HepG2 (cell line): ENCODE results near the gene SLC26A9. TPM values are rescaled to one million over a fixed set of nuclear protein-coding genes. Genes with fewer than 3 reads are reported as not detected.

Experiments used
- ATAC-seq: fragments of 200-7000 bp; cut with Tn5 transposase; 3 replicates; pipeline ENCODE4 v1.9.1; 2020; ENCODE audit warnings: mild to moderate bottlenecking, moderate library complexity
- BruUV-seq: library from RNA; stranded (reverse); fragments of 400-500 nt; replicated peaks from 2 replicates; lab custom pipeline; 2021; lab: Mats Ljungman, UMichigan
- CTCF ChIA-PET: fragments of 300-600 bp; formaldehyde crosslinking; extraction: SDS; loops from one replicate; lab custom pipeline; 2021; ENCODE audit warnings: low total read pairs, inconsistent platforms, low intra/inter-chr PET ratio; lab: Yijun Ruan, JAX
- POLR2A ChIA-PET: fragments of 350-600 bp; sonication (Branson Sonifier 250); formaldehyde crosslinking; loops from one replicate; lab custom pipeline; 2020; ENCODE audit warnings: antibody characterized with exemption, inconsistent platforms; lab: Yijun Ruan, JAX
- DNase-seq: peaks from one replicate; pipeline ENCODE4 v3.0.0-alpha.2; 2015; ENCODE audit warnings: low spot score
- FAIRE-seq: peaks from 3 replicates; lab custom pipeline; 2011; peaks lifted over from hg19 to GRCh38; lab: Jason Lieb, UNC
- H2AFZ ChIP-seq: one replicate; pipeline ENCODE4 v1.6.1; 2011; ENCODE audit warnings: low read length, inconsistent platforms
- H3K27ac ChIP-seq: fragments of 300-600 bp; 3 replicates; pipeline ENCODE4 v1.8.0; 2011; ENCODE audit warnings: mixed run types, mild to moderate bottlenecking, mixed read lengths, low read length, inconsistent platforms; ENCODE audit not compliant: insufficient read depth; ENCODE audit errors: extremely low read length
- H3K27me3 ChIP-seq, 2 experiments: fragments of 200-600 bp in 1 of 2; 2 replicates in 1 of 2; 3 replicates in 1 of 2; pipeline versions ENCODE4 v1.6.0 to v1.8.0; 2011; ENCODE audit warnings: low read length in 2 of 2, mild to moderate bottlenecking in 2 of 2, moderate library complexity in 2 of 2, inconsistent platforms in 1 of 2; ENCODE audit not compliant: insufficient read depth in 2 of 2, control insufficient read depth in 1 of 2
- H3K36me3 ChIP-seq, 2 experiments: fragments of 200-600 bp in 1 of 2; replicated peaks in 1 of 2; 2 replicates in 1 of 2; 3 replicates in 1 of 2; pipeline versions ENCODE4 v1.5.1 to v1.8.0; 2011; ENCODE audit warnings: low read length in 2 of 2, inconsistent platforms in 1 of 2; ENCODE audit not compliant: insufficient read depth in 2 of 2, control insufficient read depth in 1 of 2
- H3K4me1 ChIP-seq: 2 replicates; pipeline ENCODE4 v1.5.1; 2012; ENCODE audit warnings: low read length, inconsistent platforms; ENCODE audit not compliant: insufficient read depth
- H3K4me2 ChIP-seq: 2 replicates; pipeline ENCODE4 v1.6.0; 2011; ENCODE audit warnings: low read depth, low read length, inconsistent platforms
- H3K4me3 ChIP-seq, 3 experiments: fragments of 200-600 bp in 1 of 3; sonication (generic), shearing (Covaris generic) in 1 of 3; replicated peaks in 1 of 3; 2 replicates each; pipeline ENCODE4 v1.5.1; 2011 to 2016; ENCODE audit warnings: low read length in 3 of 3, inconsistent platforms in 2 of 3, low read depth in 2 of 3, mild to moderate bottlenecking in 2 of 3, control low read depth in 1 of 3, mixed read lengths in 1 of 3; ENCODE audit not compliant: insufficient read depth in 1 of 3
- H3K79me2 ChIP-seq: one replicate; pipeline ENCODE4 v1.6.1; 2011; ENCODE audit warnings: low read length, inconsistent platforms; ENCODE audit not compliant: insufficient read depth
- H3K9ac ChIP-seq: 2 replicates; pipeline ENCODE4 v1.6.0; 2011; ENCODE audit warnings: mild to moderate bottlenecking, low read depth, low read length, inconsistent platforms; ENCODE audit not compliant: insufficient read depth
- H3K9me3 ChIP-seq: 2 replicates; pipeline ENCODE4 v1.5.1; 2012; ENCODE audit warnings: mild to moderate bottlenecking, low read length
- H4K20me1 ChIP-seq: 2 replicates; pipeline ENCODE4 v1.6.0; 2011; ENCODE audit warnings: inconsistent platforms, mild to moderate bottlenecking, low read length, moderate library complexity; ENCODE audit not compliant: insufficient read depth
- ATF7 ChIP-seq, 2 experiments: fragments of 450-650 bp in 1 of 2; sonication (generic) in 1 of 2; formaldehyde crosslinking in 1 of 2; IDR thresholded peaks; 2 replicates each; pipeline versions ENCODE4 v1.4.0 to v1.6.1; 2016 to 2020; ENCODE audit warnings: antibody characterized with exemption in 1 of 2, mild to moderate bottlenecking in 1 of 2, missing genetic modification reagents in 1 of 2
- ATM ChIP-seq: fragments of 450-650 bp; IDR thresholded peaks from 2 replicates; pipeline ENCODE4 v1.7.1; 2017; ENCODE audit warnings: mild to moderate bottlenecking, borderline replicate concordance
- ERF ChIP-seq: IDR thresholded peaks from 2 replicates; pipeline ENCODE4 v1.6.1; 2018; ENCODE audit warnings: missing biosample characterization, missing genetic modification reagents
- ETV5 ChIP-seq: IDR thresholded peaks from 2 replicates; pipeline ENCODE4 v1.6.1; 2018; ENCODE audit warnings: missing biosample characterization, missing genetic modification reagents, inconsistent platforms, borderline replicate concordance
- NFE2L2 ChIP-seq: fragments of 150-350 bp; IDR thresholded peaks from 2 replicates; pipeline ENCODE4 v1.6.1; 2014; ENCODE audit warnings: low read length
- NKX3-1 ChIP-seq: sonication (generic); formaldehyde crosslinking; IDR thresholded peaks from 2 replicates; pipeline ENCODE4 v1.5.0; 2020; ENCODE audit warnings: missing genetic modification reagents
- NRL ChIP-seq: sonication (generic); formaldehyde crosslinking; IDR thresholded peaks from 2 replicates; pipeline ENCODE4 v1.5.0; 2020; ENCODE audit warnings: missing genetic modification reagents, mild to moderate bottlenecking, moderate library complexity, borderline replicate concordance
- PCBP2 ChIP-seq: fragments of 200-400 bp; formaldehyde crosslinking; optimal IDR thresholded peaks from 2 replicates; pipeline ENCODE3; 2018; ENCODE audit warnings: low read length, low read depth; ENCODE audit not compliant: poor library complexity, severe bottlenecking
- SIN3A ChIP-seq: IDR thresholded peaks from 2 replicates; pipeline ENCODE4 v1.6.1; 2011; ENCODE audit warnings: low read depth, mild to moderate bottlenecking, control low read depth, low read length, borderline replicate concordance
- ZIK1 ChIP-seq: sonication (generic); formaldehyde crosslinking; IDR thresholded peaks from 2 replicates; pipeline ENCODE4 v1.5.0; 2020; ENCODE audit warnings: mild to moderate bottlenecking, low read depth, missing genetic modification reagents, borderline replicate concordance
- WGBS: methylation state at CpG from one replicate; pipeline ENCODE4 v1.1.6; 2017; ENCODE audit warnings: low lambda C conversion rate; 5-methylcytosine and 5-hydroxymethylcytosine counted together
- in situ Hi-C: cut with HindIII; loops from 2 replicates; pipeline ENCODE4 v1.10.0; 2017; ENCODE audit warnings: low pct_unique_long_range_greater_than_20kb; ENCODE audit not compliant: extremely low pct_ligation_motif_present
- intact Hi-C: fragments of 100-400 bp; cut with micrococcal nuclease; formaldehyde crosslinking; loops from one replicate; pipeline ENCODE4 v1.10.0; 2022; ENCODE audit not compliant: unreplicated experiment
- polyA plus RNA-seq, 8 experiments: library from polyadenylated mRNA; depleted of rRNA in 3 of 8; stranded (reverse) in 7 of 8; unstranded in 1 of 8; fragments of >200 nt; fragmentation: Illumina TruSeq in 4 of 8; extraction: Trizol in 4 of 8; gene quantifications; 2 replicates each; pipeline versions ENCODE4 v1.2.1 to v1.2.3, GENCODE V29; 2011 to 2016; ENCODE audit warnings: low read depth in 4 of 8, missing spikeins in 1 of 8, mixed read lengths in 1 of 8; ENCODE audit not compliant: insufficient read depth in 1 of 8
- total RNA-seq, 5 experiments: library from RNA; depleted of rRNA; stranded (reverse); fragments of >200 nt; fragmentation: Illumina TruSeq; extraction: Trizol; gene quantifications; 2 replicates each; pipeline ENCODE4 v1.2.3, GENCODE V29; 2016; ENCODE audit warnings: low read depth in 1 of 5
- TF ChIP-seq, protein P1 (sequence below): sonication (generic); formaldehyde crosslinking; IDR thresholded peaks from 2 replicates; pipeline ENCODE4 v1.8.1; 2022; ENCODE audit warnings: mild to moderate bottlenecking, missing genetic modification reagents
- TF ChIP-seq, protein P2 (sequence below): sonication (generic); formaldehyde crosslinking; IDR thresholded peaks from 2 replicates; pipeline ENCODE4 v1.5.0; 2020; ENCODE audit warnings: mild to moderate bottlenecking, missing genetic modification reagents

Gene SLC26A9
- total and polyA plus RNA-seq, 2 of the 13 experiments (the other 11 are each of a cell fraction or from before 2014, with no cell fraction given): 0.11 to 0.15 TPM

DNA sequence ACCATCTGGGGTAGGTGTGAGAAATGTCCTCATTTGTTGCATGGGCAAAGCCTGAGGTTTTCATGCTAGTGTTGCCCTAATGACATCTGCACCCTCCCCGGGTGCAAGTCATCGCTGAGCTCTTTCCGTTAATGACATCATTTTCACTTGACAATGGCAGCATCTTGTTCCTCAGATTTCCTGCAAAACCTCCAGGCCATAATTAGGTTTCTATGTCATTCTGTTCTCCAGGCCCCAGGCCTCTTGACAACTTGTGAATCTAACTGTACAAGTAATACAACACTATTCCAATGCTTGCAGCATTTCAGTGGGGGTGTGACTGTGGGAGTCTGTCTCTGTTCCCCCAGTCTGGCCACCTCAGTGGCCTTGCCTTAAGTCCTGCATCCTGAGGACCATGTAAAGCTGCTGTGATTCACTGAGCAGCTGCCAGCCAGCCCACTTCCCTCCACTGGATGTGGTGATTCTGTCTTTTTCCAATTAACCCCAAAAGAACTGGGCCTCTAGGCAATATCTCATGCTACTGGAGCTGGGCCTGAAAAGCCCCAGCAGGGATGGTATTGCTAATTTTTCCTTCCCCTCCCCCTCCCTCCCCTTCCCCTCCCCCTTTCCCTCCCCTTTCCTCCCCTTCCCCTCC, 37.1 kb upstream of the SLC26A9 start:
- DNase-seq (no peak), FAIRE-seq (no peak), ATAC-seq (no peak)
- no peaks in the 10 kb centered on the region for H3K9me3 ChIP-seq
- H3K4me3 ChIP-seq: no peak overlapping the region
- in situ Hi-C loops: loop anchor here (5.0 kb wide), 1 partner anchor 127 kb away; no protein-coding TSS in a partner anchor
- H3K9ac ChIP-seq: no peak overlapping the region
- TF ChIP-seq ATF7 (IDR thresholded peaks at IDR 0.05) (peak; percentile 40; the same call in 1 of the 2 replicates), ATF7 (CRISPR knock-in tag; IDR thresholded peaks at IDR 0.05) (no peak), PCBP2 (peak; percentile 46), ATM (no peak)
- intact Hi-C loops: no loop called here
- no peak overlapping the region for H3K27ac ChIP-seq
- no peak overlapping the region for H3K4me2 ChIP-seq
- 31% methylated on average over 3 of the region's 3 CpGs for WGBS
- H3K36me3 ChIP-seq: no peaks in the 10 kb centered on the region
- ChIA-PET POLR2A (no interaction called here), CTCF (no interaction called here)
- no peaks in the 10 kb centered on the region for H3K79me2 ChIP-seq
- no peaks in the 10 kb centered on the region for H4K20me1 ChIP-seq
- H3K27me3 ChIP-seq: peaks cover 3 to 15% of the 10 kb centered on the region in 2 experiments; a peak in 3 of 5 replicates
- H3K4me1 ChIP-seq: peaks cover 30% of the 10 kb centered on the region
- H2AFZ ChIP-seq: no peak overlapping the region
- no TSS peak for BruUV-seq

DNA sequence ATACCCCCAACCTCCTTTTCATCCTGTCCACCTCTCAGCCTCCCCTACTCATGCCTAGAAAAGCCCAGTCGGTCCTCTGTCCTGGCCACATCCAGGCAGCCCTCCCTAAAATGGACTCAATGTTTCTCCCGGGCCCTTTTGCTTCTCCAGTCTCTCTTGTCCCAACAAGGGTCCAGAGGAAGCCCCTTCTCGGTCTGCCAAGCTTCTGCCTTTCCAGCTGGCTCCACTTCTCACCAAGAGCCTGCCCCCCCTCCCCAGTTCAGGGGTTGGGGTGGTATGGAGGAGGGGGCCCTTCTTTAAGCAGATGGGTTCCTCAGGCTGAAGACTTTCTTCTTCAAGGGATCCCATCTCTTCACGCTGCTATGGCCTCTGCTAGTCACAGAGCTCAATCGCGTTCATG, 36.0 kb upstream of the SLC26A9 start:
- in situ Hi-C loops: no loop called here
- POLR2A ChIA-PET: no interaction called here

More for the DNA sequence above, 36.0 kb upstream of the SLC26A9 start:
- Histone ChIP-seq H3K4me1 (peaks cover 25% of the 10 kb centered on the region), H3K4me3 (no peak overlapping the region), H3K9me3 (no peaks in the 10 kb centered on the region), H3K4me2 (no peak overlapping the region), H3K27me3 (peaks cover 3 to 15% of the 10 kb centered on the region in 2 experiments; a peak in 3 of 5 replicates), H3K9ac (no peak overlapping the region), H3K36me3 (no peaks in the 10 kb centered on the region), H2AFZ (no peak overlapping the region), H3K79me2 (no peaks in the 10 kb centered on the region), H4K20me1 (no peaks in the 10 kb centered on the region), H3K27ac (no peak overlapping the region)
- intact Hi-C loops: no loop called here
- CTCF ChIA-PET: no interaction called here
- TF ChIP-seq, protein P1, sequence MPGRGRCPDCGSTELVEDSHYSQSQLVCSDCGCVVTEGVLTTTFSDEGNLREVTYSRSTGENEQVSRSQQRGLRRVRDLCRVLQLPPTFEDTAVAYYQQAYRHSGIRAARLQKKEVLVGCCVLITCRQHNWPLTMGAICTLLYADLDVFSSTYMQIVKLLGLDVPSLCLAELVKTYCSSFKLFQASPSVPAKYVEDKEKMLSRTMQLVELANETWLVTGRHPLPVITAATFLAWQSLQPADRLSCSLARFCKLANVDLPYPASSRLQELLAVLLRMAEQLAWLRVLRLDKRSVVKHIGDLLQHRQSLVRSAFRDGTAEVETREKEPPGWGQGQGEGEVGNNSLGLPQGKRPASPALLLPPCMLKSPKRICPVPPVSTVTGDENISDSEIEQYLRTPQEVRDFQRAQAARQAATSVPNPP: no peak
- no peak for TF ChIP-seq SIN3A
- TF ChIP-seq, protein P2, sequence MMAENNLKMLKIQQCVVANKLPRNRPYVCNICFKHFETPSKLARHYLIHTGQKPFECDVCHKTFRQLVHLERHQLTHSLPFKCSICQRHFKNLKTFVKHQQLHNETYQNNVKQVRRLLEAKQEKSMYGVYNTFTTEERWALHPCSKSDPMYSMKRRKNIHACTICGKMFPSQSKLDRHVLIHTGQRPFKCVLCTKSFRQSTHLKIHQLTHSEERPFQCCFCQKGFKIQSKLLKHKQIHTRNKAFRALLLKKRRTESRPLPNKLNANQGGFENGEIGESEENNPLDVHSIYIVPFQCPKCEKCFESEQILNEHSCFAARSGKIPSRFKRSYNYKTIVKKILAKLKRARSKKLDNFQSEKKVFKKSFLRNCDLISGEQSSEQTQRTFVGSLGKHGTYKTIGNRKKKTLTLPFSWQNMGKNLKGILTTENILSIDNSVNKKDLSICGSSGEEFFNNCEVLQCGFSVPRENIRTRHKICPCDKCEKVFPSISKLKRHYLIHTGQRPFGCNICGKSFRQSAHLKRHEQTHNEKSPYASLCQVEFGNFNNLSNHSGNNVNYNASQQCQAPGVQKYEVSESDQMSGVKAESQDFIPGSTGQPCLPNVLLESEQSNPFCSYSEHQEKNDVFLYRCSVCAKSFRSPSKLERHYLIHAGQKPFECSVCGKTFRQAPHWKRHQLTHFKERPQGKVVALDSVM (CRISPR knock-in tag): no peak
- TF ChIP-seq ERF (CRISPR knock-in tag): no peak
- TF ChIP-seq ZIK1 (CRISPR knock-in tag): no peak
- no peak for TF ChIP-seq NKX3-1 (CRISPR knock-in tag)
- no peak for TF ChIP-seq NFE2L2
- TF ChIP-seq ETV5: no peak
- TF ChIP-seq NRL (CRISPR knock-in tag): no peak
- FAIRE-seq (no peak), ATAC-seq (no peak), DNase-seq (no peak)
- BruUV-seq: no TSS peak
- WGBS: 5% methylated on average over 5 of the region's 6 CpGs
